DND-41 (cell line): ENCODE measurements around the gene CACHD1.

ENCODE experiments used
- EZH2 ChIP-seq: IDR thresholded peaks from 3 replicates; pipeline ENCODE4 v1.6.1; 2012; ENCODE audit warnings: borderline replicate concordance, low read depth, mild to moderate bottlenecking, moderate library complexity, low read length, inconsistent platforms; ENCODE audit not compliant: severe bottlenecking
- TF ChIP-seq, protein P1 (sequence below): IDR thresholded peaks from 2 replicates; pipeline ENCODE4 v1.5.1; 2012; ENCODE audit warnings: borderline replicate concordance, low read length, moderate library complexity, mild to moderate bottlenecking; ENCODE audit not compliant: poor library complexity, severe bottlenecking; ENCODE audit errors: extremely low read depth

DNA sequence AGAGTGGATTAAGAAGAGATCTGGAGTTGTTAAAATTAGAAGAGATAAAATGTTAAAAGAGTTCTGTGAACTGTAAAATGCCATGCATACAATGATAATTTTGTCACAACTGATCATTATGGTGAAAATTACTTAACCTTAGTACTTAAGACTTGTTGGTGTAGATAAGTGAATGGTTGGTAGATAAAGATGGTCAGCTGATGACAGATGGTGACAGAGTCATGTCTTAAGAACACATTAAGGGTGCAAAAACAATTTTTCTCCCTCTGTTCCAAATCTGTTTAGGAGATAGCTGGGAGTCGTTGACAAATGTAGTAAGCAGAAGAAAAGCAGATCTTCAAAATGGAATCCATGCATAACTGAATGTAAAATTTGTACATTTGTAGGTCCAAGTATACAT is 18.5 kb upstream of the CACHD1 start:
- TF ChIP-seq, protein P1, sequence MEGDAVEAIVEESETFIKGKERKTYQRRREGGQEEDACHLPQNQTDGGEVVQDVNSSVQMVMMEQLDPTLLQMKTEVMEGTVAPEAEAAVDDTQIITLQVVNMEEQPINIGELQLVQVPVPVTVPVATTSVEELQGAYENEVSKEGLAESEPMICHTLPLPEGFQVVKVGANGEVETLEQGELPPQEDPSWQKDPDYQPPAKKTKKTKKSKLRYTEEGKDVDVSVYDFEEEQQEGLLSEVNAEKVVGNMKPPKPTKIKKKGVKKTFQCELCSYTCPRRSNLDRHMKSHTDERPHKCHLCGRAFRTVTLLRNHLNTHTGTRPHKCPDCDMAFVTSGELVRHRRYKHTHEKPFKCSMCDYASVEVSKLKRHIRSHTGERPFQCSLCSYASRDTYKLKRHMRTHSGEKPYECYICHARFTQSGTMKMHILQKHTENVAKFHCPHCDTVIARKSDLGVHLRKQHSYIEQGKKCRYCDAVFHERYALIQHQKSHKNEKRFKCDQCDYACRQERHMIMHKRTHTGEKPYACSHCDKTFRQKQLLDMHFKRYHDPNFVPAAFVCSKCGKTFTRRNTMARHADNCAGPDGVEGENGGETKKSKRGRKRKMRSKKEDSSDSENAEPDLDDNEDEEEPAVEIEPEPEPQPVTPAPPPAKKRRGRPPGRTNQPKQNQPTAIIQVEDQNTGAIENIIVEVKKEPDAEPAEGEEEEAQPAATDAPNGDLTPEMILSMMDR, result no peak
- no peak for TF ChIP-seq EZH2
